ENCODE measurements around the gene MKNK2.

MKNK2 gene

DNA sequence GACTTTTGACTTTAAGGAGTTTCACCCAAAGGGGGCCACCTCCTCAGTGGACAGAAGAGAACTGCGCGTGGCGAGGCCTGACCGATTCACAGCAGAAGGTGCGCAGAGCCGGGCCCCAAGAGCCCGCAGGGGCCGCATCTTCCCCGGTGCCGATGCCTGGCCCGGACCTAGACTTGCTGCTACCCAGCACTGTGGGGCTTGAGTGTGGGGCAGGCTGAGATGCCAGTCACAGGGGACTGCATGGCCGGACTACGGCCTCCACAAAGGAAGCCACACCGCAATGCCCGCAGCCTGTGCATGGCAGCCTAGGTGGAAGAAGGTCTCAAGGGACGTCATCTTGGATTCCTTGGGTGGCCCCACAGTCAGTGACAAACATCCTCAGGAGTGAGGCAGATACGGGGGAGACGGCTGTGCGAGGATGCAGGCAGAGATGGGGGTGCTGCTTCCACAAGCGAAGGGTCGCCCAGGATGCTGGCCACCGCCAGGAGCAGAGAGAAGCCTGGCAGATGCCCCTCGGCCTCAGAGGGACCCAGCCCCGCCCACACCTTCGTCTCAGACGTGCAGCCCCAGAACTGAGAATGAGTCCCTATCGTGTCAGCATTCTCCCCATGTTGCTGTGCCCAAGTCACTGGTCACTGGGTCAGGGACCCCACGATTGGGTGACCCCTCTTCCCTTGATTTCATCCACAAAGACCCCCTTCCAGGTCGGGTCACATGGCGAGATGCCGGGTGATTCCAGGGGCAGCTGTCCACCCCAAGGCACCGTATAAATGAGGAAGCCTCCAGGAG is 28.2 kb upstream of the MKNK2 start:
- Histone ChIP-seq H3K27ac (ENCODE audit: low read depth, low read length) (no peak overlapping the region), H3K9me3 (ENCODE audit: control insufficient read depth, insufficient read depth, low read depth, low read length) (no peaks in the 10 kb centered on the region), H3K4me1 (ENCODE audit: control insufficient read depth, insufficient read depth, low read length) (no peaks in the 10 kb centered on the region), H3K36me3 (ENCODE audit: control insufficient read depth, insufficient read depth, low read length) (peaks cover 25% of the 10 kb centered on the region), H3K4me3 (ENCODE audit: low read depth, low read length) (no peak overlapping the region), H3K27me3 (ENCODE audit: control insufficient read depth, insufficient read depth, low read length) (no peaks in the 10 kb centered on the region), H3K9ac (ENCODE audit: low read length) (no peak overlapping the region)

DNA sequence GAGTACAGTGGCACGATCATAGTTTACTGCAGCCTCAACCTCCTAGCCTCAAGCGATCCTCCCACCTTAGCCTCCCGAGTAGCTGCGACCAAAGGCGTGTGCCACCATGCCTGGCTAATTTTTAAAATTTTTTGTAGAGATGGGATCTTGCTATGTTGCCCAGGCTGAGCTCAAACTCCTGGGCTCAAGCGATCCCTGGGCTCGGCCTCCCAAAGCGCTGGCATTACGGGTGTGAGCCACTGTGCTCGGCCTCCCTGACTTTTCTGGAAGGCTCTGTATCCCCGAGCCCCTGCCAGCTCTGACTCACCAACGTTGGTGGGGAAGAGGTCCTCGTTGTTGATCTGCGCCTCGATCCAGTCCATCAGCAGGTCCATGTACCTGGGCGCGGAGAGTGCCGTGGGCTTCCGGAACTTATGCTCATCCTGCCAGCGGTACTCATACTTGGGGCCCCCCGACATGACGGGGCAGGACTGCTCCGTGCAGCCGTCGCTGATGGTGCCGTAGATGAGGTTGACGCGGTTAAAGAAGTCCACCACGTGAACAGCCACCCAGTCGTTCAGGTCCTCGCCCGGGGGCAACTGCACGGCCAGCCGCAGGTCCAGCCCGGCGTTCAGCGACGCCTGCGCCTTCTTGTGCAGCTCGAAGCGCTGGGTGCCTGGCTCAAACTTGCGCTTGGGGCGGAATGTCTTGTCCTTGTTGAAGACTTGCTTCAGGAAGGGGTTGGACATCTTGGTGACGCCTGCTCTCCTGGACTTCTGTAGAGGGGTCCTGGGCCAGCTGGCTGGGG is 27.0 kb upstream of the MKNK2 start:
- Histone ChIP-seq H3K27me3 (ENCODE audit: control insufficient read depth, insufficient read depth, low read length) (no peaks in the 10 kb centered on the region), H3K4me3 (ENCODE audit: low read depth, low read length) (no peak overlapping the region), H3K9me3 (ENCODE audit: control insufficient read depth, insufficient read depth, low read depth, low read length) (no peaks in the 10 kb centered on the region), H3K36me3 (ENCODE audit: control insufficient read depth, insufficient read depth, low read length) (peaks cover 26% of the 10 kb centered on the region), H3K27ac (ENCODE audit: low read depth, low read length) (no peak overlapping the region), H3K4me1 (ENCODE audit: control insufficient read depth, insufficient read depth, low read length) (no peaks in the 10 kb centered on the region), H3K9ac (ENCODE audit: low read length) (no peak overlapping the region)

DNA sequence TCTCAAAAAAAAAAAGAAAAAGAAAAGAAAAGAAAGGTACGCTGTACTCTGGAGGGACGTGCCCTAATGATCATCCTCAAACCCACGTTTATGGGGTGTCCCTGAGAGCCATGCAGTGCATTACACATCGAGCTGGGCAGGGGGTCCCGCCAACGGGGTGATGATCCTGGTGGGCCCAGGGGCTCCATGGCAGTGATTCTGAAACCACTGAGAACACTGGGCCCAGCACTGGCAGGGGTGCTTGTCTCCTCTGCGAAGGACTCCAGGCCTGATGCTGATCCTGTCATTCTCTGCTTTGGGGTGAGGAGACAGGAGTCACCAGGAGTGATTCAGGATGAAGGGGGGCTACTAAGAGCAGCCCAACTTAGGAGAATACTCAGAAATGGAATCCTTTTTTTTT is 26.4 kb upstream of the MKNK2 start:
- Histone ChIP-seq H3K4me1 (ENCODE audit: control insufficient read depth, insufficient read depth, low read length) (no peaks in the 10 kb centered on the region), H3K36me3 (ENCODE audit: control insufficient read depth, insufficient read depth, low read length) (peaks cover 33% of the 10 kb centered on the region), H3K27ac (ENCODE audit: low read depth, low read length) (no peak overlapping the region), H3K4me3 (ENCODE audit: low read depth, low read length) (no peak overlapping the region), H3K9ac (ENCODE audit: low read length) (no peak overlapping the region), H3K27me3 (ENCODE audit: control insufficient read depth, insufficient read depth, low read length) (no peaks in the 10 kb centered on the region), H3K9me3 (ENCODE audit: control insufficient read depth, insufficient read depth, low read depth, low read length) (no peaks in the 10 kb centered on the region)

DNA sequence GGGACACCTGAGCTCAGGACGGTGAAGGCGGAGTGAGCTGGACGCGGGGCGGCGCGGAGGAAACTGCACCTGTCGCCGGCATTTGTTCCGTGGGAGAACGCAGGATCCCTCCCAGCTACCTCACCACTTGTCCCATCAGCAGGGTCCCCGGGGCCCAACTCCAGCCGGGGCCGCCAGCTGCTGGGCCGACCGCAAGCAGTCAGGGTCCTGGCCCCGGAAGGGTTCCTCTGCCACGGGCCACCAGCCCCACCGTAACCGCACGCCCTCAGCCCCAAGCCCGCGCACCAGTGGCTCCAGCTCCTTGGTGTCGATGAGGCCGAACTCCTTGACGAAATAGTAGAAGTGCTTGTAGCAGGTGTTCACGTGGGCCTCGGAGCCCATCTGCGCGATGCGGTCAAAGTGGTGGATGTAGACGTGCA is 25.5 kb upstream of the MKNK2 start:
- Histone ChIP-seq H3K36me3 (ENCODE audit: control insufficient read depth, insufficient read depth, low read length) (peaks cover 35% of the 10 kb centered on the region), H3K27ac (ENCODE audit: low read depth, low read length) (no peak overlapping the region), H3K27me3 (ENCODE audit: control insufficient read depth, insufficient read depth, low read length) (no peaks in the 10 kb centered on the region), H3K9ac (ENCODE audit: low read length) (no peak overlapping the region), H3K4me3 (ENCODE audit: low read depth, low read length) (no peak overlapping the region), H3K4me1 (ENCODE audit: control insufficient read depth, insufficient read depth, low read length) (no peaks in the 10 kb centered on the region), H3K9me3 (ENCODE audit: control insufficient read depth, insufficient read depth, low read depth, low read length) (no peaks in the 10 kb centered on the region)

DNA sequence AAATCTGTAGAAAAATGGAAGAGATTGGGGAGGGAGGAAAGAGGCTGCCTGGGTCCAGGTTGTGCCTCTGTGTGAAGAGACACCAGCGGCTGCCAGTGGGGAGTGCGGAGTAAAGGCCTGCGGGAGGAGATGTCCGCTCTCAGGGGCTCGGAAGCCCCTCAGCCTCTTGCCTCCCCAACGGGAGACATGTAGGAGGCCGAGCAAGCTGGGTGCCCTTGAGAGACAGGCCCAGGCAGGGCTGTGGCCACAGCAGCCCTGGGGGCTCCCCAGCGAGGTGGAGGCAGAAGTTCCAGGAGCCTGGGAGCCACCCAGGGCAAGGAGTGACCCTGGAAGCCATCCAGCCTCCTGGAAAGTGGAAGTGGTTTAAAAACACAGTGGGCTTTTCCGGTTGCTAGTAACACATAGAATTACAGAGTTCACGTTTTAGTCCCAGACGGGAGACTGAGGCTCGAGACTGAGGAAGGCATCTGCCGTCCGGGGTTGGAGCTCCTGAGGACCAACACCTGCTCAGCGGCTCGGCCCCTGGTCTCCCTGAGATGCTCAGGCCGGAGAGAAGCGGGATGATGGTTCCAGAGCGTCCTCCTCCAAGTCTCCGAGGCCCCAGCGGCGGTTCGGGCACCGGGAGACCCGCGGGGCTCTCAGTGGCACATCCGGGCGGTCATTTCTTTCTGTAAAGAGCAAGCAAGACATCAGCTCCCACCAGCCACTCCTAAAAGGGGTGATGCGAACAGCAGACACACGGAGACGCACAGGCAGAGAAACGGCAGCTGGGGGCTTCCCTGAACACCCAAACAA is 21.9 kb upstream of the MKNK2 start:
- Histone ChIP-seq H3K27ac (ENCODE audit: low read depth, low read length) (no peak overlapping the region), H3K36me3 (ENCODE audit: control insufficient read depth, insufficient read depth, low read length) (peaks cover 29% of the 10 kb centered on the region), H3K27me3 (ENCODE audit: control insufficient read depth, insufficient read depth, low read length) (no peaks in the 10 kb centered on the region), H3K9me3 (ENCODE audit: control insufficient read depth, insufficient read depth, low read depth, low read length) (no peaks in the 10 kb centered on the region), H3K4me1 (ENCODE audit: control insufficient read depth, insufficient read depth, low read length) (peaks cover 2% of the 10 kb centered on the region; the same call in 1 of the 2 replicates), H3K4me3 (ENCODE audit: low read depth, low read length) (no peak overlapping the region), H3K9ac (ENCODE audit: low read length) (no peak overlapping the region)

DNA sequence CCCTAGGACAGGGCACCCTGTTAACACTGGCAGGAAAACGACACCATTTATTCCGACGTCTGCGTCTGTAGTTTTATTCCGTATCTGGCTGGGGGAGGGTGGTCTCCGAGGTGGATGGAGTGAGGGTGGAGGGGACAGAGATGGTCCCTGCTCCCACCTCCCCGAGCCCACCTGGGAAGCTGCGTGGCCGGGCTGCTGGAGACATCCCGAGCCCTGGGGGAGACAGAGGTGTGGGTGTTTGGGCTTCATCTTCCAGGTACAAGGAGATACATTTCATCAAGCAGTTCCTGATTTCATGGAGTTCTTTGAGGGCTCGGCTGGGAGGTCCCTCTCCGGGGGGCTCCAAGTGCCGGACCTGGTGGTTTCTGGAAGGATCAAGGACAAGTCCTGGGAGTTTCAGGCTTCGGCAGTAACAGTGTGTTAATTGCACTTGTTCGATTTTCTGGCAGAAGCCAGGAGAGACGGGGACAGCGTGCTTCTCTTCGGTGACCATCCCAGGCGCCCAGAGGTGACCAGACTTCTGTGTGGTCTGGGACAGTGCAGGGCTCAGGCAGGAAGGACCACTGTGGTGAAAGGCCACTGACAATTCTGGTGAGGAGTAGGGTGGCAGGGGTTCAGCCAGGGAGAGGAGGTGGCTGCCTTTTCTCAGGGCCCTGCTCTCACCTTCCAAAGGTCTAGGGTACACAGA is 20.1 kb upstream of the MKNK2 start:
- Histone ChIP-seq H3K4me3 (ENCODE audit: low read depth, low read length) (no peak overlapping the region), H3K4me1 (ENCODE audit: control insufficient read depth, insufficient read depth, low read length) (peaks cover 2% of the 10 kb centered on the region; the same call in 1 of the 2 replicates), H3K9ac (ENCODE audit: low read length) (no peak overlapping the region), H3K27ac (ENCODE audit: low read depth, low read length) (no peak overlapping the region), H3K36me3 (ENCODE audit: control insufficient read depth, insufficient read depth, low read length) (peaks cover 18% of the 10 kb centered on the region), H3K27me3 (ENCODE audit: control insufficient read depth, insufficient read depth, low read length) (no peaks in the 10 kb centered on the region), H3K9me3 (ENCODE audit: control insufficient read depth, insufficient read depth, low read depth, low read length) (no peaks in the 10 kb centered on the region)

DNA sequence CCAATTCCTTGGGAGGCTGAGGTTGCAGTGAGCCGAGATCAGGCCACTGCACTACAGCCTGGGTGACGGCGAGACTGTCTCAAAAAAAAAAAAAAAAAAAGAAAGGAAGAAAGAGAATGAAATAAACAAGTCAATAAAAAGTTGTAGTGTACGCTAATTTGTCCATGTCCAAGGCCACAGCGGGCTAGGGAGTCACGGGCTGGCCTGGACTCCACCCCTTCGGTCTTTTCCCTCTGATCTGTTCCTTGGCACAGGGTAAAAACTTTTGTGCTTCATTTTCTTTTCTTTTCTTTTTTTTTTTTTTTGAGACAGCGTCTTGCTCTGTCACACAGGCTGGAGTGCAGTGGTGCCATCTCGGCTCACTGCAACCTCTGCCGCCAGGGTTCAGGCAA is 19.4 kb upstream of the MKNK2 start:
- Histone ChIP-seq H3K27me3 (ENCODE audit: control insufficient read depth, insufficient read depth, low read length) (no peaks in the 10 kb centered on the region), H3K4me3 (ENCODE audit: low read depth, low read length) (no peak overlapping the region), H3K4me1 (ENCODE audit: control insufficient read depth, insufficient read depth, low read length) (peaks cover 2% of the 10 kb centered on the region; the same call in 1 of the 2 replicates), H3K36me3 (ENCODE audit: control insufficient read depth, insufficient read depth, low read length) (peaks cover 15% of the 10 kb centered on the region), H3K9ac (ENCODE audit: low read length) (no peak overlapping the region), H3K27ac (ENCODE audit: low read depth, low read length) (no peak overlapping the region), H3K9me3 (ENCODE audit: control insufficient read depth, insufficient read depth, low read depth, low read length) (no peaks in the 10 kb centered on the region)

DNA sequence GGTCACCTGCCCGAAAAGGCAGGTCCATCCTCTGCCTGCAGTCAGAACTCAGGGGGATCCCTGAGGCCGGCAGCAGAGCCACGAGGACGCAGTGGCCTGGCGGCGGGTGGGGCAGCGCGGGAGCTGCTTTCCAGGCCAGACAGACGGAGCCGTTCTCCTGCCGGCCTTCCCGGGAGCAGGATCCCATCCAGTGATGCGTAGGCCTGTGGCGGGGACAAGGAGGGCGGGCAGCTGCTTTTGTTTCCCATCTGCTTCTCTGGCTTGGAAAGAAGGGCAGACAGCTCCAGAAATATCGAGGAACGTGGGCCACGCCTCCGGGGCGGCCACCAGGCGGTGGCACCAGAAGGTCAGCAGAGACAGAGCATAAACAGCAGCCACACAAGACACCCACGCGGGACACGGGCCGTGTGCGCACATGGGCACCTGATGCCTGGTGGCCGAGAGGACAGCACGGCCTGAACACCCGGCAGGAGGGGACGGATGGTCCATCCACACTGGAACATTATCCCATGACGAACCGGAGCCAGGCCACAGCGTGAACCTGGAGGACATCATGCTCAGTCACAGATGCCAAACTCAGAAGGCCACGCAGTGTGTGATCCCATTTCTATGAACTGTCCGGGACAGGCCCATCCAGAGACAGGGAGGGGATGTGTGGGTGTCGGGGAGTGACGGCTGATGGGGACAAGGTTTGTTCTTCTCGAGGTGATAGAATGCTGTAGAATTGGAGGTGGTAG is 13.9 kb upstream of the MKNK2 start:
- Histone ChIP-seq H3K27me3 (ENCODE audit: control insufficient read depth, insufficient read depth, low read length) (no peaks in the 10 kb centered on the region), H3K36me3 (ENCODE audit: control insufficient read depth, insufficient read depth, low read length) (no peaks in the 10 kb centered on the region), H3K27ac (ENCODE audit: low read depth, low read length) (no peak overlapping the region), H3K4me1 (ENCODE audit: control insufficient read depth, insufficient read depth, low read length) (peaks cover 16% of the 10 kb centered on the region), H3K9me3 (ENCODE audit: control insufficient read depth, insufficient read depth, low read depth, low read length) (no peaks in the 10 kb centered on the region), H3K9ac (ENCODE audit: low read length) (no peak overlapping the region), H3K4me3 (ENCODE audit: low read depth, low read length) (no peak overlapping the region)

DNA sequence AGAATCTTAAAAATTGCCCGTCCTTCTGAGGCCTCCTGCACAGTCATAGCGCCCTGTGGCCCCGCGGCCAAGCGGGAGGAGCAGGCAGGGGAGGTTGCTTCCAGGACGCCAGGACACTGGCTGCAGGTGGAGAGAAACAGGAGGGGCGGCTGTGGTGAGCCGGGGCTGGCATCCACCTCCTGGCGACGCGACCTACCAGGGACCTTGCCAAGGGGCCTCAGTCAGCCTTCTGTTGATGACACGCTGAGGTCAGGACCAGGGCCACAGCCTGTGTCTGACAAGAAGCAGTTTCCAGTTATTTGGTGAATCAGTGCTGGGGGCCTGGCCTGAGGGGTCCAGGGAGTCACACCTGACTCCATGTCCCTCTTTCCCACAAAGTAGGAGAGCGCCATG is 13.3 kb upstream of the MKNK2 start:
- H3K4me3 ChIP-seq (ENCODE audit: low read depth, low read length): no peak overlapping the region
- H3K9ac ChIP-seq (ENCODE audit: low read length): no peak overlapping the region
- H3K27me3 ChIP-seq (ENCODE audit: control insufficient read depth, insufficient read depth, low read length): no peaks in the 10 kb centered on the region
- H3K4me1 ChIP-seq (ENCODE audit: control insufficient read depth, insufficient read depth, low read length): peaks cover 20% of the 10 kb centered on the region
- no peaks in the 10 kb centered on the region for H3K9me3 ChIP-seq (ENCODE audit: control insufficient read depth, insufficient read depth, low read depth, low read length)
- H3K27ac ChIP-seq (ENCODE audit: low read depth, low read length): no peak overlapping the region
- no peaks in the 10 kb centered on the region for H3K36me3 ChIP-seq (ENCODE audit: control insufficient read depth, insufficient read depth, low read length)

DNA sequence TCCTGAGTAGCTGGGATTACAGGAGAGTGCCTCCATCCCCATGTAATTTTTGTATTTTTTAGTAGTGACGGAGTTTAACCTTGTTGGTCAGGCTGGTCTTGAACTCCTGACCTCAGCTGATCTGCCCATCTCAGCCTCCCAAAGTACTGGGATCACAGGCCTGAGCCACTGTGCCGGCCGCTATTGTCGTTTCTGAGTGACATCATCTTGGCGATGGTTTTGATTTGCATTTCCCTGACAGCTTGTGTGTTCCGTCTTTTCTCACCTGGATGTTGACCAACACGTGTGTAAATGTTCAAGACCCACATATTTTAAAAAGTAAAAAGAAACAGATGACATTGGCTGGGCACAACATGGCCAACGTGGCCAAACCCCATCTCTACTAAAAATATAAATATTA is 12.8 kb upstream of the MKNK2 start:
- Histone ChIP-seq H3K27me3 (ENCODE audit: control insufficient read depth, insufficient read depth, low read length) (no peaks in the 10 kb centered on the region), H3K9me3 (ENCODE audit: control insufficient read depth, insufficient read depth, low read depth, low read length) (no peaks in the 10 kb centered on the region), H3K4me3 (ENCODE audit: low read depth, low read length) (no peak overlapping the region), H3K4me1 (ENCODE audit: control insufficient read depth, insufficient read depth, low read length) (peaks cover 25% of the 10 kb centered on the region), H3K9ac (ENCODE audit: low read length) (no peak overlapping the region), H3K36me3 (ENCODE audit: control insufficient read depth, insufficient read depth, low read length) (no peaks in the 10 kb centered on the region), H3K27ac (ENCODE audit: low read depth, low read length) (no peak overlapping the region)

Measured in HUES6 (cell line).